ENCODE measurements around the gene RGS6. TPM values are rescaled to one million over a fixed set of nuclear protein-coding genes. Genes with fewer than 3 reads are reported as not detected.

The RGS6 gene
- total RNA-seq, 1 donor from 2014 or later = not detected

GRCh38 chr14:72075649-72076334 is 143.6 kb downstream of the RGS6 start:
- no peak for DNase-seq (ENCODE audit: low read depth, low spot score)

- DNase-seq (ENCODE audit: low read depth, low spot score) = no peak
Measured at GRCh38 chr14:72081137-72081536, 148.9 kb downstream of the RGS6 start.

GRCh38 chr14:72084935-72085334 is 152.7 kb downstream of the RGS6 start:
- no peak for DNase-seq (ENCODE audit: low read depth, low spot score)

GRCh38 chr14:72089625-72090024 is 157.4 kb downstream of the RGS6 start:
- no peak for DNase-seq (ENCODE audit: low read depth, low spot score)

GRCh38 chr14:72094844-72095582 is 162.8 kb downstream of the RGS6 start:
- DNase-seq (ENCODE audit: low read depth, low spot score) = no peak

- no peak for DNase-seq (ENCODE audit: low read depth, low spot score)
Measured at GRCh38 chr14:72097173-72097783, 165.0 kb downstream of the RGS6 start.

- DNase-seq (ENCODE audit: low read depth, low spot score) = no peak
Measured at GRCh38 chr14:72098210-72098609, 166.0 kb downstream of the RGS6 start.

GRCh38 chr14:72099566-72099965 is 167.3 kb downstream of the RGS6 start:
- no peak for DNase-seq (ENCODE audit: low read depth, low spot score)

GRCh38 chr14:72104011-72104613 is 171.9 kb downstream of the RGS6 start:
- DNase-seq (ENCODE audit: low read depth, low spot score) = no peak

- DNase-seq (ENCODE audit: low read depth, low spot score) = no peak
Measured at GRCh38 chr14:72111911-72112310, 179.7 kb downstream of the RGS6 start.

GRCh38 chr14:72118841-72119240 is 186.6 kb downstream of the RGS6 start:
- DNase-seq (ENCODE audit: low read depth, low spot score) = no peak

- no peak for DNase-seq (ENCODE audit: low read depth, low spot score)
Measured at GRCh38 chr14:72120315-72120714, 188.1 kb downstream of the RGS6 start.

- no peak for DNase-seq (ENCODE audit: low read depth, low spot score)
Measured at GRCh38 chr14:72123755-72124154, 191.5 kb downstream of the RGS6 start.

GRCh38 chr14:72124171-72124570 is 191.9 kb downstream of the RGS6 start:
- DNase-seq (ENCODE audit: low read depth, low spot score) = no peak

- DNase-seq (ENCODE audit: low read depth, low spot score) = no peak
Measured at GRCh38 chr14:72126091-72126490, 193.9 kb downstream of the RGS6 start.

- DNase-seq (ENCODE audit: low read depth, low spot score) = no peak
Measured at GRCh38 chr14:72126561-72126960, 194.3 kb downstream of the RGS6 start.

GRCh38 chr14:72128629-72129028 is 196.4 kb downstream of the RGS6 start:
- DNase-seq (ENCODE audit: low read depth, low spot score) = no peak

- no peak for DNase-seq (ENCODE audit: low read depth, low spot score)
Measured at GRCh38 chr14:72129291-72129690, 197.1 kb downstream of the RGS6 start.

- no peak for DNase-seq (ENCODE audit: low read depth, low spot score)
Measured at GRCh38 chr14:72141084-72141483, 208.9 kb downstream of the RGS6 start.

GRCh38 chr14:72142328-72142727 is 210.1 kb downstream of the RGS6 start:
- no peak for DNase-seq (ENCODE audit: low read depth, low spot score)

GRCh38 chr14:72146241-72146640 is 214.0 kb downstream of the RGS6 start:
- DNase-seq (ENCODE audit: low read depth, low spot score) = no peak
